ENCODE measurements around the gene MACF1. TPM values are rescaled to one million over a fixed set of nuclear protein-coding genes. Genes with fewer than 3 reads are reported as not detected.
A peak's percentile ranks its signal among the peaks of the same experiment; 100 is the strongest.

The MACF1 gene
- total RNA-seq, 1 experiment from 2014 or later, result 190 TPM

DNA sequence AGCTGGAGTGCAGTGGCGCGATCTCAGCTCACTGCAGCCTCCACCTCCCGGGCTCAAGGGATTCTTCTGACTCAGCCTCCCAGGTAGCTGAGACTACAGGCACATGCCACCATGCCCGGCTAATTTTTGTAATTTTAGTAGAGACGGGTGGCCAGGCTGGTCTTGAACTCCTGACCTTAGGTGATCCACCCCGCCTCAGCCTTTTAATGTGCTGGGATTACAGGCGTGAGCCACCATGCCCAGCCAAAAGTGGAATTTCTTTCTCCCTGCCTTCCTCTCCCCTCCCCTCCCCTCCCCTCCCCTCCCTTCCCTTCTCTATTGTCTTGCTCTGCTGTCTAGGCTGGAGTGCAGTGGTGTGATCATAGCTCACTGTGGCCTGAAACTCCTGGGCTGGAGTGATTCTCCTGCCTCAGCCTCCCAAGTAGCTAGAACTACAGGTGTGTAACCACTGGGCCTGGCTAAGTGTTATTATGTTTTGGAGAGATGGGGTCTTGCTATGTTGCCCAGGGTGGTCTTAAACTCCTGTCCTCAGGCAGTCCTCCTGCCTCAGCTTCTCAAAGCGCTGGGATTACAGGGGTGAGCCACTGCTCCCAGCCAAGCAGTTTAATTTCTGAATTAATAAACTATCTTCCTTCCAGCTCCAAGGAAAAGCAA, 10.0 kb upstream of the MACF1 start:
- H3K9me3 ChIP-seq (ENCODE audit: control insufficient read depth, low read depth, low read length), result no peaks in the 10 kb centered on the region
- H3K23ac ChIP-seq (ENCODE audit: insufficient read length, low read depth, low read length), result no peak overlapping the region
- H3K4me1 Mint-ChIP-seq, result peaks cover 52 to 55% of the 10 kb centered on the region in 2 experiments
- no peak overlapping the region for H2AK5ac ChIP-seq (ENCODE audit: insufficient read length, low read length)
- H3K4me1 ChIP-seq (ENCODE audit: insufficient read depth, low read length), result peaks cover 7% of the 10 kb centered on the region; the same call in 1 of the 2 replicates
- H3K4me3 Mint-ChIP-seq, result no peak overlapping the region; a peak in 1 of 5 replicates
- no peak overlapping the region for H3K14ac ChIP-seq (ENCODE audit: insufficient read depth, low read length)
- no peak overlapping the region for H4K91ac ChIP-seq (ENCODE audit: insufficient read length, low read depth, low read length)
- no peak overlapping the region for H2BK120ac ChIP-seq (ENCODE audit: low read depth, low read length, poor library complexity, severe bottlenecking)
- H4K5ac ChIP-seq (ENCODE audit: insufficient read length, low read depth, low read length), result no peak overlapping the region
- H2BK5ac ChIP-seq (ENCODE audit: insufficient read length, low read length), result no peak overlapping the region
- H2BK12ac ChIP-seq (ENCODE audit: insufficient read length, low read depth, low read length), result no peak overlapping the region
- no peaks in the 10 kb centered on the region for H4K20me1 ChIP-seq (ENCODE audit: control insufficient read depth, insufficient read depth, insufficient read length)
- no peak overlapping the region for H3K4me2 ChIP-seq (ENCODE audit: insufficient read depth, insufficient read length, low read length)
- TF ChIP-seq, protein P1, sequence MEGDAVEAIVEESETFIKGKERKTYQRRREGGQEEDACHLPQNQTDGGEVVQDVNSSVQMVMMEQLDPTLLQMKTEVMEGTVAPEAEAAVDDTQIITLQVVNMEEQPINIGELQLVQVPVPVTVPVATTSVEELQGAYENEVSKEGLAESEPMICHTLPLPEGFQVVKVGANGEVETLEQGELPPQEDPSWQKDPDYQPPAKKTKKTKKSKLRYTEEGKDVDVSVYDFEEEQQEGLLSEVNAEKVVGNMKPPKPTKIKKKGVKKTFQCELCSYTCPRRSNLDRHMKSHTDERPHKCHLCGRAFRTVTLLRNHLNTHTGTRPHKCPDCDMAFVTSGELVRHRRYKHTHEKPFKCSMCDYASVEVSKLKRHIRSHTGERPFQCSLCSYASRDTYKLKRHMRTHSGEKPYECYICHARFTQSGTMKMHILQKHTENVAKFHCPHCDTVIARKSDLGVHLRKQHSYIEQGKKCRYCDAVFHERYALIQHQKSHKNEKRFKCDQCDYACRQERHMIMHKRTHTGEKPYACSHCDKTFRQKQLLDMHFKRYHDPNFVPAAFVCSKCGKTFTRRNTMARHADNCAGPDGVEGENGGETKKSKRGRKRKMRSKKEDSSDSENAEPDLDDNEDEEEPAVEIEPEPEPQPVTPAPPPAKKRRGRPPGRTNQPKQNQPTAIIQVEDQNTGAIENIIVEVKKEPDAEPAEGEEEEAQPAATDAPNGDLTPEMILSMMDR (conservative IDR thresholded peaks at IDR 0.05), result no peak
- H3T11ph ChIP-seq (ENCODE audit: low read length), result no peak overlapping the region
- no peak overlapping the region for H3K27ac ChIP-seq (ENCODE audit: insufficient read length, low read depth, low read length)
- no peak overlapping the region for H2AFZ ChIP-seq (ENCODE audit: low read length)
- no peak overlapping the region for H3K9ac ChIP-seq (ENCODE audit: extremely low read depth, insufficient read length, low read length)
- no peak overlapping the region for H2BK20ac ChIP-seq (ENCODE audit: low read depth, low read length, poor library complexity, severe bottlenecking)
- no peaks in the 10 kb centered on the region for H3K23me2 ChIP-seq (ENCODE audit: insufficient read length, low read depth, low read length, poor library complexity, severe bottlenecking)
- H3K4ac ChIP-seq (ENCODE audit: low read depth, low read length), result no peak overlapping the region
- no peaks in the 10 kb centered on the region for H3K27me3 Mint-ChIP-seq (ENCODE audit: low read depth)
- no peak overlapping the region for H4K8ac ChIP-seq (replicated peaks; ENCODE audit: insufficient read length, low read depth, low read length)
- H3K36me3 Mint-ChIP-seq (ENCODE audit: insufficient read depth in 1 of 3, low read depth in 3 of 3), result no peaks in the 10 kb centered on the region; a peak in 1 of 7 replicates
- H3K79me1 ChIP-seq (ENCODE audit: insufficient read depth, low read depth, low read length, poor library complexity, severe bottlenecking), result peaks cover 7% of the 10 kb centered on the region
- H3K9me3 Mint-ChIP-seq, result no peaks in the 10 kb centered on the region
- H2BK15ac ChIP-seq (ENCODE audit: low read depth, low read length), result no peak overlapping the region
- H3K27me3 ChIP-seq (ENCODE audit: insufficient read depth, low read length), result no peaks in the 10 kb centered on the region
- WGBS (ENCODE audit: extremely low coverage, insufficient read length, low lambda C conversion rate), result no CpG with 5 or more reads among the region's 8 CpGs
- H3K18ac ChIP-seq (ENCODE audit: insufficient read length, low read depth, low read length), result no peak overlapping the region
- peaks cover 14% of the 10 kb centered on the region; the same call in 1 of the 2 replicates for H3K79me2 ChIP-seq (ENCODE audit: insufficient read depth, low read length)
- H3K27ac Mint-ChIP-seq, result peak overlapping the region in 2 of 3 experiments; percentile 59 to 85; a peak in 3 of 7 replicates
- no peak for DNase-seq
- no peak overlapping the region for H3K56ac ChIP-seq (ENCODE audit: insufficient read length, low read depth, low read length)
